Adrenal gland (tissue), 5 donors: ENCODE measurements around the gene SMCO1.

Source experiments
- CTCF ChIP-seq, 6 experiments: fragments of 450-650 bp in 4 of 6; fragments of 200-600 bp in 2 of 6; sonication (generic) in 1 of 6; IDR thresholded peaks; 1 replicate in 5 of 6; 2 replicates in 1 of 6; pipeline versions ENCODE4 v1.5.1 to v1.8.0; 2016 to 2021; ENCODE audit warnings: antibody characterized with exemption in 6 of 6, mild to moderate bottlenecking in 2 of 6, moderate library complexity in 1 of 6
- POLR2A ChIP-seq, 2 donors: fragments of 450-650 bp; IDR thresholded peaks; one replicate each; pipeline ENCODE4 v1.6.1; 2017; ENCODE audit warnings: antibody characterized with exemption in 2 of 2, mild to moderate bottlenecking in 2 of 2, moderate library complexity in 1 of 2
- donor health status: DM: no; HTN: no; CAD: no.

- TF ChIP-seq POLR2A (IDR thresholded peaks at IDR 0.05) (no peak), CTCF (IDR thresholded peaks at IDR 0.05) (no peak)
Observed at GRCh38 chr3:196499061-196499460, 16.1 kb downstream of the SMCO1 start.
